Ishikawa (cell line): ENCODE measurements around the gene CEP83.

Experiments used
- EP300 ChIP-seq: IDR thresholded peaks from 2 replicates; pipeline ENCODE4 v1.6.1; 2012; ENCODE audit warnings: borderline replicate concordance
- FOXM1 ChIP-seq: IDR thresholded peaks from 2 replicates; pipeline ENCODE4 v1.6.1; 2012; ENCODE audit warnings: low read depth, borderline replicate concordance
- NFIC ChIP-seq: IDR thresholded peaks from 2 replicates; pipeline ENCODE4 v1.6.1; 2012
- RAD21 ChIP-seq: IDR thresholded peaks from 2 replicates; pipeline ENCODE4 v1.6.1; 2012; ENCODE audit warnings: low read depth
- TCF12 ChIP-seq: IDR thresholded peaks from 2 replicates; pipeline ENCODE4 v1.6.1; 2012; ENCODE audit warnings: low read depth
- TEAD4 ChIP-seq: IDR thresholded peaks from 2 replicates; pipeline ENCODE4 v1.6.1; 2012
- USF1 ChIP-seq: IDR thresholded peaks from 2 replicates; pipeline ENCODE4 v1.6.1; 2012
- YY1 ChIP-seq: IDR thresholded peaks from 2 replicates; pipeline ENCODE4 v1.6.1; 2012; ENCODE audit warnings: low read depth
- TF ChIP-seq, protein P1 (sequence below): IDR thresholded peaks from 2 replicates; pipeline ENCODE4 v1.6.1; 2012; ENCODE audit warnings: low read depth, mild to moderate bottlenecking

DNA sequence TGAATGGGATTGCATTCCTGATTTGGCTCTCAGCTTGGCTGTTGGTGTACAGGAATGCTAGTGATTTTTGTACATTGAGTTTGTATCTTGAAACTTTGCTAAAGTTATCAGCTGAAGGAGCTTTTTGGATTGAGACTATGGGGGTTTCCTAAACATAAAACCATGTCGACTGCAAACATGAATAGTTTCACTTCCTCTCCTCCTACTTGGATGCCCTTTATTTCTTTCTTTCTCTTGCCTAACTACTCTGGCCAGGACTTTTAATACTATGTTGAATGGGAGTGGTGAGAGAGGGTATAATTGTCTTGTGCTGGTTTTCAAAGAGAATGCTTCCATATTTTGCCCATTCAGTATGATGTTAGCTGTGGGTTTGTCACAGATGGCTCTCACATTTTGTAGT is 141.5 kb downstream of the CEP83 start:
- no peak for TF ChIP-seq TCF12
- no peak for TF ChIP-seq YY1
- TF ChIP-seq, protein P1, sequence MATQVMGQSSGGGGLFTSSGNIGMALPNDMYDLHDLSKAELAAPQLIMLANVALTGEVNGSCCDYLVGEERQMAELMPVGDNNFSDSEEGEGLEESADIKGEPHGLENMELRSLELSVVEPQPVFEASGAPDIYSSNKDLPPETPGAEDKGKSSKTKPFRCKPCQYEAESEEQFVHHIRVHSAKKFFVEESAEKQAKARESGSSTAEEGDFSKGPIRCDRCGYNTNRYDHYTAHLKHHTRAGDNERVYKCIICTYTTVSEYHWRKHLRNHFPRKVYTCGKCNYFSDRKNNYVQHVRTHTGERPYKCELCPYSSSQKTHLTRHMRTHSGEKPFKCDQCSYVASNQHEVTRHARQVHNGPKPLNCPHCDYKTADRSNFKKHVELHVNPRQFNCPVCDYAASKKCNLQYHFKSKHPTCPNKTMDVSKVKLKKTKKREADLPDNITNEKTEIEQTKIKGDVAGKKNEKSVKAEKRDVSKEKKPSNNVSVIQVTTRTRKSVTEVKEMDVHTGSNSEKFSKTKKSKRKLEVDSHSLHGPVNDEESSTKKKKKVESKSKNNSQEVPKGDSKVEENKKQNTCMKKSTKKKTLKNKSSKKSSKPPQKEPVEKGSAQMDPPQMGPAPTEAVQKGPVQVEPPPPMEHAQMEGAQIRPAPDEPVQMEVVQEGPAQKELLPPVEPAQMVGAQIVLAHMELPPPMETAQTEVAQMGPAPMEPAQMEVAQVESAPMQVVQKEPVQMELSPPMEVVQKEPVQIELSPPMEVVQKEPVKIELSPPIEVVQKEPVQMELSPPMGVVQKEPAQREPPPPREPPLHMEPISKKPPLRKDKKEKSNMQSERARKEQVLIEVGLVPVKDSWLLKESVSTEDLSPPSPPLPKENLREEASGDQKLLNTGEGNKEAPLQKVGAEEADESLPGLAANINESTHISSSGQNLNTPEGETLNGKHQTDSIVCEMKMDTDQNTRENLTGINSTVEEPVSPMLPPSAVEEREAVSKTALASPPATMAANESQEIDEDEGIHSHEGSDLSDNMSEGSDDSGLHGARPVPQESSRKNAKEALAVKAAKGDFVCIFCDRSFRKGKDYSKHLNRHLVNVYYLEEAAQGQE: no peak
- TF ChIP-seq TEAD4: no peak
- TF ChIP-seq RAD21: no peak
- TF ChIP-seq NFIC: no peak
- TF ChIP-seq FOXM1: no peak
- no peak for TF ChIP-seq EP300
- TF ChIP-seq USF1: no peak
